Measurements from ENCODE around the gene BRD2. TPM values are rescaled to one million over a fixed set of nuclear protein-coding genes. Genes with fewer than 3 reads are reported as not detected.
A peak's percentile ranks its signal among the peaks of the same experiment; 100 is the strongest.

Gene BRD2
- total and polyA plus RNA-seq, 4 experiments from 2014 or later = 13.7 to 378 (median 231) TPM

DNA sequence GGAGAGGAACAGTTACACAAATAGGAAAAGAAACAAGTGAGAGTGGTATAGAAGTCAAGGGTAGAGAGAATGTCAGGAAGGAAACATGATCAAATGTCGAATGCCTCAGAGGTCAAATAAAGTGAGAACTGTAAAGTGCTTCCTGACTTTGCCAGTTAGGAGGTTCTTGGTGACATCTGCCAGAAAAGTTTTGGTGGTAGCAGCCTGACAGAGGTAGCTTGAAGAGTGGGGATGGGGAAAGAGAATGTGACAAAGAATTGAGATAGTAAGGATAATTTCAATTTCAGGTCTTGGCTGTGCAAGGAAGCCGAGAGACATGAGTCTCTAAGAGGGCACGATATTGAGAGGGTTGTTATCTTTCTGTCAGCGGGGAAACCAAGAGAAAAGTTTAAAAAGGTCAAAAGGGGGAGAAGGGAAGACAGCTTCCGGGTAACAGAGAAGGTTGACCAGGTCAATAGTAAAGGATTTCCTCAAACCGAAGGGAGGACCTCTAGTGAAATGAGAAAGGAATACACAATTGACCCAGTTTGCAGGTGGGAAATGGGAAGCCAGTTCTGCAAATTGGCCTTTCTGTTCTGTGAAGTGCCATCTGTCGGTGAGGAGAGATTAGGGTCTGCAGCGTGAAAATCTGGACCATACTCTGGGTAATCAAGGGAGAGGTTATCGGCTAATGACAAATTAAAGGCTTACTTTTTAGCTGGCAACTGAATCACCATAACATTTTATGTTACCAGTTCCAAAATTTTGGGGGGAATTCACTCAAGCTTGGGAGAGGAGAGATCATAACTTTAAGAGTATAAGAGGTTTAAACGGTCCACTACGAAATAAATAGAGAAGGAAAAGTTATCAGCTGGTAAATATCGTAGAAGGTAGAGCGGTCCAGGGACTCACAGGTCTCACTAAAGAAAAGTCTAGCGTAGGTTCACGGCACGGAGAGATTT, 973 bp upstream of the BRD2 start:
- H3K4me3 Mint-ChIP-seq = peak overlapping the region; percentile 80 to 95 (median 94)
- intact Hi-C loops (cut with micrococcal nuclease) = loop anchor here (1.0 to 5.0 kb wide), 6 partner anchors 8 to 233 kb away; partner anchors contain the start of genes HLA-DMA, HLA-DMB, RXRB and SLC39A7
- H3K36me3 Mint-ChIP-seq = peaks cover 11 to 34% of the 10 kb centered on the region in 2 donors
- H3K27me3 Mint-ChIP-seq = no peaks in the 10 kb centered on the region
- peaks cover 30 to 73% (median 37%) of the 10 kb centered on the region in 4 donors for H3K4me1 Mint-ChIP-seq
- Histone ChIP-seq H3K4me3 (ENCODE audit: low read length in 2 of 2) (peak overlapping the region; percentile 90 to 92), H3K9me3 (ENCODE audit: control insufficient read depth in 1 of 2, low read length in 2 of 2) (no peaks in the 10 kb centered on the region), H3K36me3 (ENCODE audit: insufficient read depth, low read length) (no peaks in the 10 kb centered on the region), H3K27ac (ENCODE audit: low read depth, low read length) (peak overlapping the region; percentile 95), H3K27me3 (ENCODE audit: insufficient read depth, low read length) (no peaks in the 10 kb centered on the region), H3K4me1 (ENCODE audit: insufficient read depth, low read length) (peaks cover 48% of the 10 kb centered on the region)
- peak overlapping the region; percentile 94 to 100 (median 99) for H3K27ac Mint-ChIP-seq
- H3K9me3 Mint-ChIP-seq = peaks cover 0 to 7% (median 0%) of the 10 kb centered on the region in 8 donors
- CTCF ChIA-PET (ENCODE audit: partially characterized antibody) = interaction anchor here (0.7 to 22.2 kb wide), 13 partner anchors 12 to 129 kb away, joined by 3 to 537 read pairs (median 8); partner anchors contain the start of genes HLA-DMA, PSMB9, TAP1 and TAP2
- POLR2A ChIA-PET (ENCODE audit: partially characterized antibody) = interaction anchor here (0.9 to 24.6 kb wide), 12 partner anchors 11 to 837 kb away, joined by 3 to 698 read pairs (median 90); partner anchors contain the start of genes FKBPL, HLA-DMA, HLA-DMB and PSMB8
- peak in 4 of 5 donors; percentile 34 to 53 (median 35) for DNase-seq

DNA sequence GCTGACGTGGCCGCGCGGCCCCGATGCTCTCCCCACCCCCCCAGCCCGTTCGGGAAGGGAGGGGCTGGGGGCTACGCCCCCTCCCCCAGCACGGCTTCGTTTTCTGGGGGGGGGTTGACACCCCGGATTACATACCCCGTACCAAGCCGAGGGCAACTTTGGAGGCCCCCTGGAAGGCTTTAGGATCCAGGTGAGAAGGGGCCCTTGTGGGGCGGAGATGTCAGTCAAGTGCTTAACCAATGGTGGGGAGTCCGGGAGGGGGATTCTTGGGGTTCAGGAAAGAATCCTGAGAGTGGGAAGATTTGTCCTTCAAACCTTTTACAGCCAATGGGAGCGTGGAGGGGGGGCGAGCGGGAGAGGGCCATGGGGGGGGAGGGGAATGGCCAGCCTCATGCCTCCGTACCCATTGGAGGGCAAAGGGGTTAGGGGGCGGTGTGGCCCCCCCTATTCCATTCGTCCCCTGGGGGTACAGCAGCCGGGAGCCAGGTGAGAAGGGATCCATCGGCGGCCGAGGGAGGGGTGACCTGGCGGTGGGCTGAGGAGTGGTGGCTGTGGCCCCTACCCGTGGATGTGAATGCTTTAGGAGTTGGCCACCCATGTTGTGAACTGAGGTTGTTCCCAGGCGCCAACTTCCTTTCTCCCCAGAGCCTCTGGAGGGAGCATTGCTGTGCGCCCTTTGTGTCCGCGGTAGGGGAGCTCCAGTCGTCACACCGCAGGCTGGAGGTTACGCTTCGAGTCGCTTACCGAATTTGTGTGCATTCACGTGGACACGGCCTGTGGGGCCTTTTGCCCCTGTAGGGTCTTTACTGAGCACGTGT, 682 bp downstream of the BRD2 start:
- Mint-ChIP-seq H3K4me3 (peak overlapping the region; percentile 83 to 96 (median 94)), H3K4me1 (peaks cover 23 to 80% (median 33%) of the 10 kb centered on the region in 4 donors), H3K9me3 (peaks cover 0 to 17% (median 0%) of the 10 kb centered on the region in 8 donors), H3K27me3 (no peaks in the 10 kb centered on the region), H3K36me3 (peaks cover 25 to 50% of the 10 kb centered on the region in 2 donors), H3K27ac (peak overlapping the region; percentile 94 to 100 (median 98))
- DNase-seq = peak; percentile 43 to 78 (median 49)
- H3K27me3 ChIP-seq (ENCODE audit: insufficient read depth, low read length) = no peaks in the 10 kb centered on the region
- CTCF ChIA-PET (ENCODE audit: partially characterized antibody) = interaction anchor here (0.7 to 22.2 kb wide), 9 partner anchors 11 to 131 kb away, joined by 4 to 537 read pairs (median 23); partner anchors contain the start of genes HLA-DMA and TAP2
- POLR2A ChIA-PET (ENCODE audit: partially characterized antibody) = interaction anchor here (0.6 to 24.6 kb wide), 12 partner anchors 10 to 1196 kb away, joined by 3 to 698 read pairs (median 90); partner anchors contain the start of genes FKBPL, HLA-DMA, HLA-DMB and PSMB8
- H3K4me1 ChIP-seq (ENCODE audit: insufficient read depth, low read length) = peaks cover 32% of the 10 kb centered on the region
- no peaks in the 10 kb centered on the region for H3K36me3 ChIP-seq (ENCODE audit: insufficient read depth, low read length)
- peak overlapping the region; percentile 95 for H3K27ac ChIP-seq (ENCODE audit: low read depth, low read length)
- intact Hi-C loops (cut with micrococcal nuclease) = loop anchor here (1.0 to 5.0 kb wide), 3 partner anchors 28 to 231 kb away; partner anchors contain the start of genes HLA-DMB, RXRB and SLC39A7
- H3K4me3 ChIP-seq (ENCODE audit: low read length in 2 of 2) = peak overlapping the region; percentile 90 to 96
- H3K9me3 ChIP-seq (ENCODE audit: control insufficient read depth in 1 of 2, low read length in 2 of 2) = no peaks in the 10 kb centered on the region

DNA sequence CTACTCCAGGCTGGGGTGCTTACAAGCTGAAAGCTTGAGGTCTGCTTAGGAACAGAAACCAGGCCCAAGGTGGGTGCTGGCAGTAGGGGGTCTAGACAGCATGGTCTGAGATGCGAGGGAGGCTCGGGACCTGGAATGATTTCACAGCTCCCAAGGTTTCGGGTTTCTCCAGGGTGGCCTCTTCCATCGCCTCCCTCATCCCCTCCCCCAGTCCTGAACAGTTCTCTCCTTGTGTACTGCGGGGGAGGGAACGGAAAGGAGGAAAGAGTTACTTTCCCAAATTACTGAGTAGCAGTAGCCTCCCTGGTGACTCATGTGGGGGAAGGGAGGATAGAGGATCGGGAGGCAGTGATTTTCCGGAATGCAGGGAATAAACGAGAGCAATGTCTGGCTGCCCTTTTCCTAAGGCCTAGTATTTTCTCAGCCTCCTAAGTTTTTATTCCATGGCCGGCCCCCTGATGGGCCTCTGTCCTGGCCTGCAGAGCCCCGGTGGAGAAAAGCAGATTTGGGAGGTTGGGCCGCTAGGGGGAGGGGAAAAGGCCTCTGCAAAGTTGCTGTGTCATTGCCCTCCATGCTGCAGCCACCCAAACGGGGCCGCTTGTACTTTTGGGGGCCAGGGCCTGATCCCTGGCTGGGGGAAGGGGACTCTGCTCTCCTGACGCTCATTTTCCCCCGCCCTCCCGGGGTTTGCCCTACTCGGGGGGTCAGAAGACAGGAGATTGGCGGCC, 1.5 kb downstream of the BRD2 start:
- peak overlapping the region; percentile 94 to 100 (median 98) for H3K27ac Mint-ChIP-seq
- H3K36me3 Mint-ChIP-seq = peaks cover 25 to 58% of the 10 kb centered on the region in 2 donors
- H3K4me1 ChIP-seq (ENCODE audit: insufficient read depth, low read length) = peaks cover 36% of the 10 kb centered on the region
- H3K9me3 Mint-ChIP-seq = peaks cover 0 to 17% (median 0%) of the 10 kb centered on the region in 8 donors
- ChIA-PET CTCF (ENCODE audit: partially characterized antibody) (interaction anchor here (2.0 to 22.2 kb wide), 7 partner anchors 10 to 132 kb away, joined by 6 to 537 read pairs (median 37); partner anchors contain the start of genes HLA-DMA and TAP2), POLR2A (ENCODE audit: partially characterized antibody) (interaction anchor here (0.6 to 24.6 kb wide), 15 partner anchors 1 to 841 kb away, joined by 3 to 698 read pairs (median 28); partner anchors contain the start of genes B3GALT4, BRD2, HLA-DMA and HLA-DMB)
- intact Hi-C loops (cut with micrococcal nuclease) = loop anchor here (2.0 to 5.0 kb wide), 5 partner anchors 83 to 1267 kb away; partner anchors contain the start of genes AGPAT1, HMGA1, RNF5 and ZBTB22
- H3K4me3 Mint-ChIP-seq = peak overlapping the region; percentile 83 to 96 (median 94)
- peak; percentile 64 to 76 (median 66) for DNase-seq
- H3K27ac ChIP-seq (ENCODE audit: low read depth, low read length) = peak overlapping the region; percentile 95
- H3K36me3 ChIP-seq (ENCODE audit: insufficient read depth, low read length) = peaks cover 7% of the 10 kb centered on the region
- H3K4me1 Mint-ChIP-seq = peaks cover 24 to 83% (median 32%) of the 10 kb centered on the region in 4 donors
- no peaks in the 10 kb centered on the region for H3K27me3 Mint-ChIP-seq
- no peaks in the 10 kb centered on the region for H3K27me3 ChIP-seq (ENCODE audit: insufficient read depth, low read length)
- no peaks in the 10 kb centered on the region for H3K9me3 ChIP-seq (ENCODE audit: control insufficient read depth in 1 of 2, low read length in 2 of 2)
- H3K4me3 ChIP-seq (ENCODE audit: low read length in 2 of 2) = peak overlapping the region; percentile 90 to 96

DNA sequence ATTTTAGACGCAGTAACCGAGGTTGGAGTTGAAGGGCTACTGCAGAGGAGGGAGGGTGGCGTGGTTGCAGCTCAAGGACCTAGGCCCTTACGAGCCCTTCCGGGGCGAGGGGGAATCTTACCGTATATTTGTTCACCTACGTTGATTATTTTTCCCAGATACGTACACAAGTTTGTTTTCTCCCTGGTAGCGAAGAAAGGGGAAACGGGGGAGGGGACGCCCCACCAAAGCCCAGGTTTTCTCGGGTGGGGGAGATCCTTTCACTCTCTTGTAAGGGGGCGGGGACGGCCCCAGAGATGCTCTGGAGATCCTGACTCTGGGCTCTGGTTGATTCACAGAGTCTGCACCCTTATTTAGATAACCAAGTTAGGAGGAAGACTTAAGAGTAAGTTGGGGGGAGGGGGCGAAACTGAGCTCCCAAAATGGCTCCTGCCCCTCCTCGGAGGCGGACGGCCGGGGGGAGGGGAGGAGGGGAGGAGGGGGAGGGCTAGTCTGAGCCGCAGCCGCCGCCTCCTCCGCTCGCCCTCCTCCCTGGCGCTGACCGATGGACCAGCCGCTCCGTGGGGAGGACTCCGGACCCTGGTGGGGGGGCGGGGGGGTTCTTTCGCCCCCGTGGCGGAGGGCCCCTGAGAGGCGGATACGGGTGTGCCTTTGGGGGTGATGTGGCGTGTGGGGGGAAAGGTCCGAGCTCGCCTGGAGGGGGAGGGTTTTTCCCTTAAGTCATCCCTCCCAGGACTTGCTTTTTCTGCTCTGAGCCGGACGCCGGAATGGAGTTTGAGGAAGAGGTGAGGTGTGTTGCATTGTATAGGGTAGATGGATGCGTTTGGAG, 2.2 kb downstream of the BRD2 start:
- no peaks in the 10 kb centered on the region for H3K27me3 ChIP-seq (ENCODE audit: insufficient read depth, low read length)
- H3K27me3 Mint-ChIP-seq = no peaks in the 10 kb centered on the region
- peak overlapping the region; percentile 95 for H3K27ac ChIP-seq (ENCODE audit: low read depth, low read length)
- peaks cover 14% of the 10 kb centered on the region for H3K36me3 ChIP-seq (ENCODE audit: insufficient read depth, low read length)
- peak overlapping the region; percentile 99 to 100 (median 100) for H3K27ac Mint-ChIP-seq
- H3K9me3 ChIP-seq (ENCODE audit: control insufficient read depth in 1 of 2, low read length in 2 of 2) = no peaks in the 10 kb centered on the region
- peaks cover 36% of the 10 kb centered on the region for H3K4me1 ChIP-seq (ENCODE audit: insufficient read depth, low read length)
- ChIA-PET CTCF (ENCODE audit: partially characterized antibody) (interaction anchor here (1.2 to 22.2 kb wide), 10 partner anchors 7 to 132 kb away, joined by 3 to 631 read pairs (median 18); partner anchors contain the start of genes HLA-DMA, HLA-DMB, PSMB8 and PSMB9), POLR2A (ENCODE audit: partially characterized antibody) (interaction anchor here (0.5 to 24.6 kb wide), 34 partner anchors 2 to 1231 kb away, joined by 3 to 698 read pairs (median 10); partner anchors contain the start of genes B3GALT4, BRD2, GPSM3 and HLA-DMA)
- peak overlapping the region; percentile 90 to 96 for H3K4me3 ChIP-seq (ENCODE audit: low read length in 2 of 2)
- H3K4me1 Mint-ChIP-seq = peaks cover 24 to 83% (median 32%) of the 10 kb centered on the region in 4 donors
- peaks cover 27 to 65% of the 10 kb centered on the region in 2 donors for H3K36me3 Mint-ChIP-seq
- peak overlapping the region; percentile 92 to 99 (median 95) for H3K4me3 Mint-ChIP-seq
- intact Hi-C loops (cut with micrococcal nuclease) = loop anchor here (2.0 to 5.0 kb wide), 4 partner anchors 346 to 1267 kb away; partner anchors contain the start of genes AGPAT1, HMGA1, RNF5 and ZBTB22
- H3K9me3 Mint-ChIP-seq = peaks cover 0 to 17% (median 0%) of the 10 kb centered on the region in 8 donors
- DNase-seq = peak; percentile 63 to 79 (median 66)

DNA sequence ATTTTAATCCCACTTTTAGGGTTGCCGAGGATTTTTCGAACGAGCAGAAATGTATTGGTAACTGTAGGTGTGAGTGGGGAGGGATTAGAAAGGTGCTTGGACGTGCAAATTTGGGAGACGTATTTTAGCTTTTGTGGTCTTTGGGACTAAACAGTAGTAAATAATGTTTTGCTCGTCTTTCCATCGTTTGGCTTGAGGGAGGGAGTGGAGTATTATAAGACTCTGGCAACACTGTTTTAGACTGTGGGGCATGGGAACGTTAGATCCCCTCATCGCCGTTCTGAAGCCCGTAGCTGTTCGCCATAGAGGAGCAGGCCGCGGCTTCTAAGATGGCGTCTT, 2.8 kb downstream of the BRD2 start:
- intact Hi-C loops (cut with micrococcal nuclease) = loop anchor here (2.0 to 5.0 kb wide), 4 partner anchors 346 to 1266 kb away; partner anchors contain the start of genes AGPAT1, HMGA1, RNF5 and ZBTB22
- Mint-ChIP-seq H3K36me3 (peaks cover 33 to 70% of the 10 kb centered on the region in 2 donors), H3K4me3 (peak overlapping the region; percentile 91 to 99 (median 95)), H3K27ac (peak overlapping the region; percentile 99 to 100 (median 100)), H3K4me1 (peaks cover 25 to 84% (median 33%) of the 10 kb centered on the region in 4 donors), H3K9me3 (peaks cover 0 to 17% (median 0%) of the 10 kb centered on the region in 8 donors), H3K27me3 (no peaks in the 10 kb centered on the region)
- H3K4me1 ChIP-seq (ENCODE audit: insufficient read depth, low read length) = peaks cover 36% of the 10 kb centered on the region
- CTCF ChIA-PET (ENCODE audit: partially characterized antibody) = interaction anchor here (0.8 to 22.2 kb wide), 15 partner anchors 8 to 999 kb away, joined by 3 to 631 read pairs (median 9); partner anchors contain the start of genes DXO, HLA-DMA, HLA-DMB and PSMB8
- DNase-seq = no peak
- H3K36me3 ChIP-seq (ENCODE audit: insufficient read depth, low read length) = peaks cover 20% of the 10 kb centered on the region
- peak overlapping the region; percentile 77 to 90 for H3K4me3 ChIP-seq (ENCODE audit: low read length in 2 of 2)
- H3K27me3 ChIP-seq (ENCODE audit: insufficient read depth, low read length) = no peaks in the 10 kb centered on the region
- H3K9me3 ChIP-seq (ENCODE audit: control insufficient read depth in 1 of 2, low read length in 2 of 2) = no peaks in the 10 kb centered on the region
- H3K27ac ChIP-seq (ENCODE audit: low read depth, low read length) = peak overlapping the region; percentile 95
- POLR2A ChIA-PET (ENCODE audit: partially characterized antibody) = interaction anchor here (0.5 to 24.6 kb wide), 57 partner anchors 3 to 1430 kb away, joined by 3 to 698 read pairs (median 6); partner anchors contain the start of genes ATF6B, B3GALT4, BRD2 and CUTA

Measured in CD4-positive, alpha-beta memory T cell (primary cell).